ENCODE results near the gene YBEY. TPM values are rescaled to one million over a fixed set of nuclear protein-coding genes. Genes with fewer than 3 reads are reported as not detected.

The YBEY gene
- total RNA-seq, 2 donors from 2014 or later = 28.5 to 30.0 TPM

DNA sequence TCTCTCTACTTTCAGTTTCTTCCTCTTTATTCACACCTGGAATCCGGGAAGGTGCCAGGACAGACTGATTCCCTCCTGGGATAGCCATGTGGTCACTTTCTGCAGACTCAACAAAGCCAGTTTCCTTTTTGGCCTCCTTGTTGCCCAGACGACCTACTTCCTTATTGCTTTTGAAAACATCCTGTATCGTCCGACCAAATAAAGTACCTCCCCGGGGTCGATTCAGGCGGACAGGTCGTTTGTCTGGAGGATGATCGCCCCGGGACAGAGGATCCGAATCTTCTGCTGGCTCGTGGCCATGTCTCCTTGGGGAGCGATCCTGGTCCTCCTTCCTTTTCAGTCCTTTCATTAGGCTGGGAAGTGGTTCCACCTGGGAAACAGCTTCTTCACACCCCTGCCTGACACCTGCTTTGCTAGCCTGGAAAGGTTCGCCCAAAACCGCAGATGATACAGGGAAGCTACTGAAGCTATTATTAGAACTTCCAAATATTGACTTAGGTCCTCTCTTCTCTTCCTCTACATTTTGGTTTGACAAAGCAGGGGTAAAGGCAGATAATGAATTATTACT, 2.0 kb upstream of the YBEY start:
- no peaks in the 10 kb centered on the region for H3K27me3 ChIP-seq (replicated peaks; ENCODE audit: insufficient read depth)
- peaks cover 8 to 10% of the 10 kb centered on the region in 2 donors for H3K36me3 ChIP-seq
- H3K4me1 ChIP-seq (replicated peaks) = peaks cover 7% of the 10 kb centered on the region
- intact Hi-C loops (cut with DNase I) = loop anchor here (10.0 kb wide), 1 partner anchor 139 kb away; no protein-coding TSS in a partner anchor
- H3K4me3 ChIP-seq = peak overlapping the region; percentile 2
- H3K27ac ChIP-seq = peak overlapping the region; percentile 93 to 94
- WGBS = 61% methylated on average over 15 of the region's 15 CpGs
- no peaks in the 10 kb centered on the region for H3K9me3 ChIP-seq
- DNase-seq (ENCODE audit: low spot score) = no peak
- TF ChIP-seq POLR2A (IDR thresholded peaks at IDR 0.05) (no peak), POLR2AphosphoS5 (IDR thresholded peaks at IDR 0.05) (peak; percentile 38)
- TF ChIP-seq, protein P1, sequence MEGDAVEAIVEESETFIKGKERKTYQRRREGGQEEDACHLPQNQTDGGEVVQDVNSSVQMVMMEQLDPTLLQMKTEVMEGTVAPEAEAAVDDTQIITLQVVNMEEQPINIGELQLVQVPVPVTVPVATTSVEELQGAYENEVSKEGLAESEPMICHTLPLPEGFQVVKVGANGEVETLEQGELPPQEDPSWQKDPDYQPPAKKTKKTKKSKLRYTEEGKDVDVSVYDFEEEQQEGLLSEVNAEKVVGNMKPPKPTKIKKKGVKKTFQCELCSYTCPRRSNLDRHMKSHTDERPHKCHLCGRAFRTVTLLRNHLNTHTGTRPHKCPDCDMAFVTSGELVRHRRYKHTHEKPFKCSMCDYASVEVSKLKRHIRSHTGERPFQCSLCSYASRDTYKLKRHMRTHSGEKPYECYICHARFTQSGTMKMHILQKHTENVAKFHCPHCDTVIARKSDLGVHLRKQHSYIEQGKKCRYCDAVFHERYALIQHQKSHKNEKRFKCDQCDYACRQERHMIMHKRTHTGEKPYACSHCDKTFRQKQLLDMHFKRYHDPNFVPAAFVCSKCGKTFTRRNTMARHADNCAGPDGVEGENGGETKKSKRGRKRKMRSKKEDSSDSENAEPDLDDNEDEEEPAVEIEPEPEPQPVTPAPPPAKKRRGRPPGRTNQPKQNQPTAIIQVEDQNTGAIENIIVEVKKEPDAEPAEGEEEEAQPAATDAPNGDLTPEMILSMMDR (IDR thresholded peaks at IDR 0.05) = no peak

DNA sequence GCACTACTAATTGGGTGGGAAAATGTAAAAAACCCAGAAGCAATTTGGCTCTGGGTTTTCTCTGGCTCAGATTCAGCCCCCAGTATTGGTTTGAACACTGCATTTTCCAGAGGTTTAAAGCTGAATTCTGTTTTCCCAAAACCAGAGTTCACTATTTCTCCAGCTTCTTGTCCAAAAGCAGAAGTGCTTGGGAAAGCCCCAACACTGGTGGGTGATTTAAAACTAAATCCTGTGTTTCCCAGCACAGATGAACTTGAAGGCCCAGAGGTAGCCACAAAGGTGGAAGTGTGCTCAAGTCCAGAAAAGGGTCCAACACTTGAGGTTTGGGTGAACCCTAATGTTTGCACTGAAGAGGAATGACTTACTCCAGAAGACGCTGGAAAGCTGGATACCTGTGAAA, 1.4 kb upstream of the YBEY start:
- no peaks in the 10 kb centered on the region for H3K9me3 ChIP-seq
- no peaks in the 10 kb centered on the region for H3K27me3 ChIP-seq (replicated peaks; ENCODE audit: insufficient read depth)
- no peak overlapping the region for H3K4me3 ChIP-seq
- intact Hi-C loops (cut with DNase I) = loop anchor here (5.0 to 10.0 kb wide), 2 partner anchors 38 to 140 kb away; partner anchors contain the start of genes C21orf58 and PCNT
- peaks cover 7% of the 10 kb centered on the region for H3K4me1 ChIP-seq (replicated peaks)
- no peak for TF ChIP-seq POLR2A (IDR thresholded peaks at IDR 0.05)
- no peak for TF ChIP-seq POLR2AphosphoS5 (IDR thresholded peaks at IDR 0.05)
- TF ChIP-seq, protein P1 (IDR thresholded peaks at IDR 0.05) = no peak
- DNase-seq (ENCODE audit: low spot score) = no peak
- H3K27ac ChIP-seq = peak overlapping the region; percentile 93 to 94
- peaks cover 2 to 4% of the 10 kb centered on the region in 2 donors for H3K36me3 ChIP-seq
- whole genome bisulfite sequencing = 81% methylated on average over 1 of the region's 1 CpG

DNA sequence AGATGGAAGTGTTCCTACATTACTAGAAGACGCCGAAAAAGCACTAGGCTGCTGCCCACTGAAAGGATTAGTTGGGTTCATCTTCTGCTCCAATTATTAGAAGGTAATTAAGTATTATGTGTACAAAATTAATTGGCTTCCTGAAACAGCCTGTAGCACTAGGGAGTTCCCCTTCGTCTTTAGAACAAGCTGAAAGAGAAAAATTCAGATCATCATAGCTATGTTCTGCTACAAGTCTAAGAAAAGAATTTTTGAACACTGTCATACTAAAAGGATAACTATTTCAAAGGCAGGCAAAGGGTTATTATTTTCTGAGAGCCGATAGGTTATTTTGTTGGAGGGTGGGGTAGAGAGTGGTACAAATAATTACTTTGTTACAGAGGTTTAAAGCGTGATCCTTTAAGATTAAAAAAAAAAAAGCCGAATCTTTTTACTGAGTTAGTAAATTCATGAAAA, 908 bp upstream of the YBEY start, which contains the start of gene MCM3AP:
Gene MCM3AP, minus strand, starts transcription at position 406 of the 456 bp plus-strand sequence. Its CDS starts 325 bp downstream, at position 81.
- peaks cover 7% of the 10 kb centered on the region for H3K4me1 ChIP-seq (replicated peaks)
- no peaks in the 10 kb centered on the region for H3K27me3 ChIP-seq (replicated peaks; ENCODE audit: insufficient read depth)
- intact Hi-C loops (cut with DNase I) = loop anchor here (5.0 to 10.0 kb wide), 2 partner anchors 37 to 140 kb away; partner anchors contain the start of genes C21orf58 and PCNT
- H3K9me3 ChIP-seq = no peaks in the 10 kb centered on the region
- no peaks in the 10 kb centered on the region for H3K36me3 ChIP-seq
- H3K4me3 ChIP-seq = peak within 1 kb of the TSS; percentile 95 to 99
- no peak for DNase-seq (ENCODE audit: low spot score)
- 39% methylated on average over 6 of the region's 6 CpGs for WGBS
- no peak for TF ChIP-seq POLR2A (IDR thresholded peaks at IDR 0.05)
- no peak for TF ChIP-seq POLR2AphosphoS5 (IDR thresholded peaks at IDR 0.05)
- TF ChIP-seq, protein P1 (IDR thresholded peaks at IDR 0.05) = no peak
- H3K27ac ChIP-seq = peak within 1 kb of the TSS; percentile 93 to 94

DNA sequence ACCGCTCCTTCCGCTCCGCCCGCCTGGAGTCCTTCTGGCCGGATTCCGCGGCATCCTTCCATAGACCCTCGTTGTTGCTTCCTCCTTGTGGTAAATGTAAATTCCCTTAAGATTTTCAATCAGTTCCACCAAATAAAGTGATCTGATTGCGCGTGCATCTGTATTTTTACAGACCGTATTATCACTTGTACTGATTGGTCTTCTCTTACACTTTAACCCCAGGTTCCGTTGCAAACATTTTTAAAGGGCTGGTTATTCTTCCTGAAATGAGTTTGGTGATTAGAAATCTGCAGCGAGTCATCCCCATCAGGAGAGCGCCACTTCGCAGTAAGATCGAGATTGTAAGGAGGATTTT, 483 bp downstream of the YBEY start:
- Histone ChIP-seq H3K36me3 (no peaks in the 10 kb centered on the region), H3K9me3 (no peaks in the 10 kb centered on the region), H3K27ac (peak overlapping the region; percentile 93 to 94), H3K4me1 (replicated peaks) (peaks cover 7% of the 10 kb centered on the region), H3K27me3 (replicated peaks; ENCODE audit: insufficient read depth) (no peaks in the 10 kb centered on the region), H3K4me3 (peak overlapping the region; percentile 95 to 99)
- intact Hi-C loops (cut with DNase I) = loop anchor here (5.0 to 10.0 kb wide), 2 partner anchors 36 to 142 kb away; partner anchors contain the start of genes C21orf58 and PCNT
- TF ChIP-seq POLR2A (IDR thresholded peaks at IDR 0.05) (no peak), POLR2AphosphoS5 (IDR thresholded peaks at IDR 0.05) (no peak)
- TF ChIP-seq, protein P1 (IDR thresholded peaks at IDR 0.05) = no peak
- no peak for DNase-seq (ENCODE audit: low spot score)
- under 1% methylated on average over 16 of the region's 16 CpGs for WGBS
